Nephron progenitor cell (in vitro differentiated cells): ENCODE results near the gene CCDC124.

Experiments
- DNase-seq: peaks from one replicate; pipeline ENCODE4 v3.0.0; 2021
- H3K27ac Mint-ChIP-seq: 2 replicates; pipeline ENCODE4 v1.8.0; 2021; ENCODE audit warnings: mild to moderate bottlenecking, moderate library complexity, mixed read lengths
- H3K27me3 Mint-ChIP-seq: 2 replicates; pipeline ENCODE4 v1.8.0; 2021; ENCODE audit warnings: mild to moderate bottlenecking, low read depth, mixed read lengths; ENCODE audit not compliant: poor library complexity
- H3K36me3 Mint-ChIP-seq: 2 replicates; pipeline ENCODE4 v1.8.0; 2021; ENCODE audit warnings: low read depth, mixed read lengths
- H3K4me1 Mint-ChIP-seq: 2 replicates; pipeline ENCODE4 v1.8.0; 2021; ENCODE audit warnings: mixed read lengths
- H3K4me3 Mint-ChIP-seq: 2 replicates; pipeline ENCODE4 v1.8.0; 2021; ENCODE audit warnings: mild to moderate bottlenecking, moderate library complexity, mixed read lengths
- H3K9me3 Mint-ChIP-seq: 2 replicates; pipeline ENCODE4 v1.8.0; 2021; ENCODE audit warnings: mild to moderate bottlenecking, moderate library complexity, mixed read lengths
- CTCF ChIP-seq: fragments of 200-600 bp; sonication (generic); IDR thresholded peaks from 2 replicates; pipeline ENCODE4 v1.5.0; 2021; ENCODE audit warnings: antibody characterized with exemption

Gene CCDC124

DNA sequence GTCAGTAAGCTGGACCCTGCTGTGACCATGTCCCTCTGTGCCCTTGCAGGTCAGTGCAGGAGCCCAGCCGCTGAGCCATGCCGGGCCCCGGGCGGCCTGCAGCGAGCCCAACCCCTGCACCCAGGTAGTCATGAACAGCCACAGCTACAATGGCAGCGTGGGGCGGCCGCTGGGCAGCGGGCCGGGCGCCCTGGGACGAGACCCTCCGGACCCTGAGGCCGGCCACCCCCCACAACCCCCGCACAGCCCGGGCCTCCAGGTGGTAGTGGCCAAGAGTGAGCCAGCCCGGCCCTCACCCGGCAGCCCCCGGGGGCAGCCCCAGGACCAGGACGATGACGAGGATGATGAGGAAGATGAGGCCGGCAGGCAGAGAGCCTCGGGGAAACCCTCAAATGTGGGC, 40.9 kb downstream of the CCDC124 start:
- peaks cover 19% of the 10 kb centered on the region for H3K4me1 Mint-ChIP-seq
- H3K4me3 Mint-ChIP-seq: no peak overlapping the region
- no peak for DNase-seq
- H3K9me3 Mint-ChIP-seq: no peaks in the 10 kb centered on the region
- H3K36me3 Mint-ChIP-seq: peaks cover 26% of the 10 kb centered on the region
- no peak for TF ChIP-seq CTCF
- H3K27me3 Mint-ChIP-seq: no peaks in the 10 kb centered on the region
- no peak overlapping the region for H3K27ac Mint-ChIP-seq

DNA sequence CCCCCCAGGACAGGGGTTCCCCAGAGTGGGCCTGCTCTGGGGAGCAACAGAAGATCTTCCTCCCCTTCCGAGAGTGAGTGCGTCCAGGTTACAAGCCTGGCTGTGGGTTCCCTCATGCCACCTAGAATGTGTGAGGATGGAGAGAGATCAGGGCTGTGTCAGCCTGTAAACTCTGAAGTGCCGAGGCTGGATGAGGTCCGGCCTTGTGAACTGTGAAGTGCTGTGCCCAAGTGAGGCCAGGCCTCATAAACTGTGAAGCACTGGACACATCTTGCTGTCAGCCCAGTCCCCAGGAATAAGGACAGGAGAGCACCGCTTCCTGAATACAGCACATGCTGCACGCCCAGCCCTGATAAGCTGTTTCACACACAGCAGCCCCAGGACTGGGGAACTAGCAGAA, 41.7 kb downstream of the CCDC124 start:
- no peak for TF ChIP-seq CTCF
- Mint-ChIP-seq H3K4me3 (no peak overlapping the region), H3K9me3 (no peaks in the 10 kb centered on the region), H3K27me3 (peaks cover under 1% of the 10 kb centered on the region), H3K27ac (no peak overlapping the region), H3K4me1 (peaks cover 16% of the 10 kb centered on the region), H3K36me3 (peaks cover 29% of the 10 kb centered on the region)
- no peak for DNase-seq

- H3K36me3 Mint-ChIP-seq: peaks cover 32% of the 10 kb centered on the region
- H3K4me3 Mint-ChIP-seq: no peak overlapping the region
- no peak for DNase-seq
- TF ChIP-seq CTCF: no peak
- H3K27ac Mint-ChIP-seq: no peak overlapping the region
- H3K4me1 Mint-ChIP-seq: peaks cover 12% of the 10 kb centered on the region
- H3K9me3 Mint-ChIP-seq: no peaks in the 10 kb centered on the region
- peaks cover 3% of the 10 kb centered on the region for H3K27me3 Mint-ChIP-seq
These were observed 42.2 kb downstream of the CCDC124 start for GRCh38 chr19:17975032-17975431.

GRCh38 chr19:17977021-17977420, 44.2 kb downstream of the CCDC124 start:
- no peak overlapping the region for H3K4me3 Mint-ChIP-seq
- TF ChIP-seq CTCF: no peak
- H3K9me3 Mint-ChIP-seq: no peaks in the 10 kb centered on the region
- H3K27ac Mint-ChIP-seq: no peak overlapping the region
- peaks cover 3% of the 10 kb centered on the region for H3K27me3 Mint-ChIP-seq
- peaks cover 10% of the 10 kb centered on the region for H3K4me1 Mint-ChIP-seq
- DNase-seq: no peak
- H3K36me3 Mint-ChIP-seq: peaks cover 39% of the 10 kb centered on the region

GRCh38 chr19:17977488-17977887, 44.7 kb downstream of the CCDC124 start:
- no peak for TF ChIP-seq CTCF
- peaks cover 39% of the 10 kb centered on the region for H3K36me3 Mint-ChIP-seq
- H3K9me3 Mint-ChIP-seq: no peaks in the 10 kb centered on the region
- H3K27ac Mint-ChIP-seq: peak overlapping the region; percentile 41
- no peak overlapping the region for H3K4me3 Mint-ChIP-seq
- no peak for DNase-seq
- H3K27me3 Mint-ChIP-seq: peaks cover 3% of the 10 kb centered on the region
- H3K4me1 Mint-ChIP-seq: peaks cover 5% of the 10 kb centered on the region

- Mint-ChIP-seq H3K36me3 (peaks cover 35% of the 10 kb centered on the region), H3K27me3 (peaks cover 6% of the 10 kb centered on the region), H3K4me1 (peaks cover 5% of the 10 kb centered on the region), H3K9me3 (no peaks in the 10 kb centered on the region), H3K27ac (no peak overlapping the region), H3K4me3 (no peak overlapping the region)
- DNase-seq: no peak
- no peak for TF ChIP-seq CTCF
These were observed 48.8 kb downstream of the CCDC124 start for GRCh38 chr19:17981611-17982010.
